ENCODE results near the gene CLCN5.

DNA sequence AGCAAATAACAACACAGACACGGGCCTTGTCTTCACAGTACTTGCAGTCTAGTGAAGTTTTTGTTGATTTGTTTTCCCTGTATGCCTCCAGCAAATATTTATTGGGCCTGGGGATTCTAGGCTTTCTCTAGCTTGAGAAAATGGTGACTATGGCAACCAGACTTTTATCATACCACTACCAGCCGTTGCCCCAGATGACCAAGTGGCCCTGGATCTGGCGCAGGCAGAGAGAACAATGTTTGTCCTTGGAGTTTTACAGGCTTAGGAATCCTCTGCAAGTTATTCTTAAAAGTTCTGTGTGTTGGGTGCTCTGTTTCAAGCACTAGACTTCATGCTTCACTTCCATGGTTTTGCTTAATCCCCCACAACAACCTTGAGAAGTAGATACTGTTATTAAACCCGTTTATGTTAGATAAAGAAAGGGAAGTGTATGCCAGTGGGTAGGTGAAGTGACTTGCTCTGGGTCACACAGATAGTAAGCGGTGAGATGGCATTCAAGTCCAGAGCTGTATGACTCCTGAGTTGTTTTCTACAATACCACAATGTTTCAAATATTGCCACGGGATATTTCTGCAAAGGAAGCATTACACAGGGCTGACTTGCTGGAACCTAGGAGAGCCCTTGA lies 183.8 kb downstream of the CLCN5 start:
- TF ChIP-seq TAF1 (CRISPR knock-in tag; IDR thresholded peaks at IDR 0.05): no peak
- TF ChIP-seq SP2 (CRISPR knock-in tag; IDR thresholded peaks at IDR 0.05): no peak
- TF ChIP-seq MAFK (conservative IDR thresholded peaks at IDR 0.05 in 1 of 2, IDR thresholded peaks at IDR 0.05 in 1 of 2; ENCODE audit: low read length in 2 of 2): no peak
- no peak for TF ChIP-seq REL (CRISPR knock-in tag; conservative IDR thresholded peaks at IDR 0.05)
- TF ChIP-seq, protein P1, sequence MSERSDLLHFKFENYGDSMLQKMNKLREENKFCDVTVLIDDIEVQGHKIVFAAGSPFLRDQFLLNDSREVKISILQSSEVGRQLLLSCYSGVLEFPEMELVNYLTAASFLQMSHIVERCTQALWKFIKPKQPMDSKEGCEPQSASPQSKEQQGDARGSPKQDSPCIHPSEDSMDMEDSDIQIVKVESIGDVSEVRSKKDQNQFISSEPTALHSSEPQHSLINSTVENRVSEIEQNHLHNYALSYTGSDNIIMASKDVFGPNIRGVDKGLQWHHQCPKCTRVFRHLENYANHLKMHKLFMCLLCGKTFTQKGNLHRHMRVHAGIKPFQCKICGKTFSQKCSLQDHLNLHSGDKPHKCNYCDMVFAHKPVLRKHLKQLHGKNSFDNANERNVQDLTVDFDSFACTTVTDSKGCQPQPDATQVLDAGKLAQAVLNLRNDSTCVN (CRISPR knock-in tag; IDR thresholded peaks at IDR 0.05; ENCODE audit: borderline replicate concordance): no peak
- TF ChIP-seq, protein P2, sequence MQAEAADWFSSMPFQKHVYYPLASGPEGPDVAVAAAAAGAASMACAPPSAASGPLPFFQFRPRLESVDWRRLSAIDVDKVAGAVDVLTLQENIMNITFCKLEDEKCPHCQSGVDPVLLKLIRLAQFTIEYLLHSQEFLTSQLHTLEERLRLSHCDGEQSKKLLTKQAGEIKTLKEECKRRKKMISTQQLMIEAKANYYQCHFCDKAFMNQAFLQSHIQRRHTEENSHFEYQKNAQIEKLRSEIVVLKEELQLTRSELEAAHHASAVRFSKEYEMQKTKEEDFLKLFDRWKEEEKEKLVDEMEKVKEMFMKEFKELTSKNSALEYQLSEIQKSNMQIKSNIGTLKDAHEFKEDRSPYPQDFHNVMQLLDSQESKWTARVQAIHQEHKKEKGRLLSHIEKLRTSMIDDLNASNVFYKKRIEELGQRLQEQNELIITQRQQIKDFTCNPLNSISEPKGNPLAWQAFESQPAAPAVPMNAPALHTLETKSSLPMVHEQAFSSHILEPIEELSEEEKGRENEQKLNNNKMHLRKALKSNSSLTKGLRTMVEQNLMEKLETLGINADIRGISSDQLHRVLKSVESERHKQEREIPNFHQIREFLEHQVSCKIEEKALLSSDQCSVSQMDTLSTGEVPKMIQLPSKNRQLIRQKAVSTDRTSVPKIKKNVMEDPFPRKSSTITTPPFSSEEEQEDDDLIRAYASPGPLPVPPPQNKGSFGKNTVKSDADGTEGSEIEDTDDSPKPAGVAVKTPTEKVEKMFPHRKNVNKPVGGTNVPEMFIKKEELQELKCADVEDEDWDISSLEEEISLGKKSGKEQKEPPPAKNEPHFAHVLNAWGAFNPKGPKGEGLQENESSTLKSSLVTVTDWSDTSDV (CRISPR knock-in tag; IDR thresholded peaks at IDR 0.05): no peak
- TF ChIP-seq ZNF138 (CRISPR knock-in tag; IDR thresholded peaks at IDR 0.05; ENCODE audit: low read depth): no peak
- no peak for TF ChIP-seq MAZ (IDR thresholded peaks at IDR 0.05; ENCODE audit: borderline replicate concordance, low read depth, low read length)
- TF ChIP-seq MAZ (CRISPR knock-in tag; IDR thresholded peaks at IDR 0.05; ENCODE audit: low read depth): no peak
- TF ChIP-seq, protein P3, sequence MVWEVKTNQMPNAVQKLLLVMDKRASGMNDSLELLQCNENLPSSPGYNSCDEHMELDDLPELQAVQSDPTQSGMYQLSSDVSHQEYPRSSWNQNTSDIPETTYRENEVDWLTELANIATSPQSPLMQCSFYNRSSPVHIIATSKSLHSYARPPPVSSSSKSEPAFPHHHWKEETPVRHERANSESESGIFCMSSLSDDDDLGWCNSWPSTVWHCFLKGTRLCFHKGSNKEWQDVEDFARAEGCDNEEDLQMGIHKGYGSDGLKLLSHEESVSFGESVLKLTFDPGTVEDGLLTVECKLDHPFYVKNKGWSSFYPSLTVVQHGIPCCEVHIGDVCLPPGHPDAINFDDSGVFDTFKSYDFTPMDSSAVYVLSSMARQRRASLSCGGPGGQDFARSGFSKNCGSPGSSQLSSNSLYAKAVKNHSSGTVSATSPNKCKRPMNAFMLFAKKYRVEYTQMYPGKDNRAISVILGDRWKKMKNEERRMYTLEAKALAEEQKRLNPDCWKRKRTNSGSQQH (CRISPR knock-in tag; IDR thresholded peaks at IDR 0.05; ENCODE audit: low read depth): no peak
- TF ChIP-seq NR1H2 (CRISPR knock-in tag; IDR thresholded peaks at IDR 0.05; ENCODE audit: borderline replicate concordance, low read depth): no peak
- TF ChIP-seq, protein P4, sequence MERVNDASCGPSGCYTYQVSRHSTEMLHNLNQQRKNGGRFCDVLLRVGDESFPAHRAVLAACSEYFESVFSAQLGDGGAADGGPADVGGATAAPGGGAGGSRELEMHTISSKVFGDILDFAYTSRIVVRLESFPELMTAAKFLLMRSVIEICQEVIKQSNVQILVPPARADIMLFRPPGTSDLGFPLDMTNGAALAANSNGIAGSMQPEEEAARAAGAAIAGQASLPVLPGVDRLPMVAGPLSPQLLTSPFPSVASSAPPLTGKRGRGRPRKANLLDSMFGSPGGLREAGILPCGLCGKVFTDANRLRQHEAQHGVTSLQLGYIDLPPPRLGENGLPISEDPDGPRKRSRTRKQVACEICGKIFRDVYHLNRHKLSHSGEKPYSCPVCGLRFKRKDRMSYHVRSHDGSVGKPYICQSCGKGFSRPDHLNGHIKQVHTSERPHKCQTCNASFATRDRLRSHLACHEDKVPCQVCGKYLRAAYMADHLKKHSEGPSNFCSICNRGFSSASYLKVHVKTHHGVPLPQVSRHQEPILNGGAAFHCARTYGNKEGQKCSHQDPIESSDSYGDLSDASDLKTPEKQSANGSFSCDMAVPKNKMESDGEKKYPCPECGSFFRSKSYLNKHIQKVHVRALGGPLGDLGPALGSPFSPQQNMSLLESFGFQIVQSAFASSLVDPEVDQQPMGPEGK (CRISPR knock-in tag; IDR thresholded peaks at IDR 0.05): no peak
- no peak for TF ChIP-seq EZH2 (conservative IDR thresholded peaks at IDR 0.05; ENCODE audit: low read depth, low read length)
- TF ChIP-seq POLR2AphosphoS5 (IDR thresholded peaks at IDR 0.05; ENCODE audit: low read depth, low read length): no peak
- TF ChIP-seq XRCC5 (optimal IDR thresholded peaks at IDR 0.05; ENCODE audit: low read length): no peak
